ENCODE data around the gene ZNF688. TPM values are rescaled to one million over a fixed set of nuclear protein-coding genes. Genes with fewer than 3 reads are reported as not detected.

Gene ZNF688
- total and polyA plus RNA-seq, 9 of the 15 experiments (the other 6 are each of a cell fraction or from before 2014, with no cell fraction given), result 0.48 to 12.9 (median 4.5) TPM

DNA sequence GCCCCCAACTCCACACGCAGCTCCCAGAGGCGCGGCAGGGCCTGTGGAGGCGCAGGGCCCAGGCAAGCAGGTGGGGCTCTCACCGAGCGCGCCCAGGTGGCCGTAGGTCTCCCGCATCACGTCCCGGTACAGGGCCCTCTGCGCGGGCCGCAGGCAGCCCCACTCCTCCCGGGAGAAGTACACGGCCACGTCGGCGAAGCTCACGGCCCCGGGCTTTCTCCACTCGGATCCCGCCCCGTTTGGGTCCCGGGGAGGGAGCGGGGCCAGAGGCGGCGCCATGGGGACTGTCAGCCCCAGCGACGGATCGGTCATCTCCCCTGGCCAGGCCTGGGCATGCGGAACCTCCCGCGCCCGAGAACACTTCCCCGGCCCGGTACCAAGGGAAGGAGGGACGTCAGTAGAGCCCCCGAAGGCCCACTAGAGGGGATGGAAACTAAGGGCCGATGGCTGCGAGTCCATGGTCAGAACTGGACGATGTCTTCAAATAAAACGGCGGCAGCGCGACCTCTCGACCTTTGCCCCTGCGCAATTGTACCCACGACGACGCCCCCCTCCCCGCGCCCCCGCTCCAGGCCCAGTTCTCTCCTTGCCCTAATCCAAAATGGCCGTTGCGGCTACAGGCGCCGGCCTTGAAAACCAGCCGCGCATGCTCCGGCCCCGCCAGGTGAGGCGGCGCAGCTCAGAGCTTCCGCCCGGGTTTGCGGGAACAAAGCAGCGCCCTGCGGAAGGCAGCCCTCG is 37.0 kb downstream of the ZNF688 start, which contains the start of gene ZNF747 (continued):
- TF ChIP-seq, protein P1, sequence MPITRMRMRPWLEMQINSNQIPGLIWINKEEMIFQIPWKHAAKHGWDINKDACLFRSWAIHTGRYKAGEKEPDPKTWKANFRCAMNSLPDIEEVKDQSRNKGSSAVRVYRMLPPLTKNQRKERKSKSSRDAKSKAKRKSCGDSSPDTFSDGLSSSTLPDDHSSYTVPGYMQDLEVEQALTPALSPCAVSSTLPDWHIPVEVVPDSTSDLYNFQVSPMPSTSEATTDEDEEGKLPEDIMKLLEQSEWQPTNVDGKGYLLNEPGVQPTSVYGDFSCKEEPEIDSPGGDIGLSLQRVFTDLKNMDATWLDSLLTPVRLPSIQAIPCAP (CRISPR knock-in tag; IDR thresholded peaks at IDR 0.05; ENCODE audit: borderline replicate concordance), result no peak
- TF ChIP-seq MAX (CRISPR knock-in tag; IDR thresholded peaks at IDR 0.05), result peak; percentile 73
- TF ChIP-seq CGGBP1 (CRISPR knock-in tag; IDR thresholded peaks at IDR 0.05), result no peak
- TF ChIP-seq EGR1 (conservative IDR thresholded peaks at IDR 0.05), result peak; percentile 89
- no peak for TF ChIP-seq ZNF764 (CRISPR knock-in tag; IDR thresholded peaks at IDR 0.05; ENCODE audit: low read depth)
- no peak for TF ChIP-seq PHB2 (IDR thresholded peaks at IDR 0.05; ENCODE audit: low read depth)
- peak; percentile 86 for TF ChIP-seq NR2C2 (CRISPR knock-in tag; IDR thresholded peaks at IDR 0.05)
- peak; percentile 99 for TF ChIP-seq NR2C2 (tag; IDR thresholded peaks at IDR 0.05)
- TF ChIP-seq VEZF1 (CRISPR knock-in tag; IDR thresholded peaks at IDR 0.05), result peak; percentile 91
- TF ChIP-seq, protein P2, sequence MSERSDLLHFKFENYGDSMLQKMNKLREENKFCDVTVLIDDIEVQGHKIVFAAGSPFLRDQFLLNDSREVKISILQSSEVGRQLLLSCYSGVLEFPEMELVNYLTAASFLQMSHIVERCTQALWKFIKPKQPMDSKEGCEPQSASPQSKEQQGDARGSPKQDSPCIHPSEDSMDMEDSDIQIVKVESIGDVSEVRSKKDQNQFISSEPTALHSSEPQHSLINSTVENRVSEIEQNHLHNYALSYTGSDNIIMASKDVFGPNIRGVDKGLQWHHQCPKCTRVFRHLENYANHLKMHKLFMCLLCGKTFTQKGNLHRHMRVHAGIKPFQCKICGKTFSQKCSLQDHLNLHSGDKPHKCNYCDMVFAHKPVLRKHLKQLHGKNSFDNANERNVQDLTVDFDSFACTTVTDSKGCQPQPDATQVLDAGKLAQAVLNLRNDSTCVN (CRISPR knock-in tag; IDR thresholded peaks at IDR 0.05), result no peak
- TF ChIP-seq, protein P3, sequence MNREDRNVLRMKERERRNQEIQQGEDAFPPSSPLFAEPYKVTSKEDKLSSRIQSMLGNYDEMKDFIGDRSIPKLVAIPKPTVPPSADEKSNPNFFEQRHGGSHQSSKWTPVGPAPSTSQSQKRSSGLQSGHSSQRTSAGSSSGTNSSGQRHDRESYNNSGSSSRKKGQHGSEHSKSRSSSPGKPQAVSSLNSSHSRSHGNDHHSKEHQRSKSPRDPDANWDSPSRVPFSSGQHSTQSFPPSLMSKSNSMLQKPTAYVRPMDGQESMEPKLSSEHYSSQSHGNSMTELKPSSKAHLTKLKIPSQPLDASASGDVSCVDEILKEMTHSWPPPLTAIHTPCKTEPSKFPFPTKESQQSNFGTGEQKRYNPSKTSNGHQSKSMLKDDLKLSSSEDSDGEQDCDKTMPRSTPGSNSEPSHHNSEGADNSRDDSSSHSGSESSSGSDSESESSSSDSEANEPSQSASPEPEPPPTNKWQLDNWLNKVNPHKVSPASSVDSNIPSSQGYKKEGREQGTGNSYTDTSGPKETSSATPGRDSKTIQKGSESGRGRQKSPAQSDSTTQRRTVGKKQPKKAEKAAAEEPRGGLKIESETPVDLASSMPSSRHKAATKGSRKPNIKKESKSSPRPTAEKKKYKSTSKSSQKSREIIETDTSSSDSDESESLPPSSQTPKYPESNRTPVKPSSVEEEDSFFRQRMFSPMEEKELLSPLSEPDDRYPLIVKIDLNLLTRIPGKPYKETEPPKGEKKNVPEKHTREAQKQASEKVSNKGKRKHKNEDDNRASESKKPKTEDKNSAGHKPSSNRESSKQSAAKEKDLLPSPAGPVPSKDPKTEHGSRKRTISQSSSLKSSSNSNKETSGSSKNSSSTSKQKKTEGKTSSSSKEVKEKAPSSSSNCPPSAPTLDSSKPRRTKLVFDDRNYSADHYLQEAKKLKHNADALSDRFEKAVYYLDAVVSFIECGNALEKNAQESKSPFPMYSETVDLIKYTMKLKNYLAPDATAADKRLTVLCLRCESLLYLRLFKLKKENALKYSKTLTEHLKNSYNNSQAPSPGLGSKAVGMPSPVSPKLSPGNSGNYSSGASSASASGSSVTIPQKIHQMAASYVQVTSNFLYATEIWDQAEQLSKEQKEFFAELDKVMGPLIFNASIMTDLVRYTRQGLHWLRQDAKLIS (CRISPR knock-in tag; IDR thresholded peaks at IDR 0.05), result no peak
- TF ChIP-seq SIRT6 (IDR thresholded peaks at IDR 0.05; ENCODE audit: low read depth, low read length), result no peak
- no peak for TF ChIP-seq MBD1 (CRISPR knock-in tag; IDR thresholded peaks at IDR 0.05)
- TF ChIP-seq, protein P4, sequence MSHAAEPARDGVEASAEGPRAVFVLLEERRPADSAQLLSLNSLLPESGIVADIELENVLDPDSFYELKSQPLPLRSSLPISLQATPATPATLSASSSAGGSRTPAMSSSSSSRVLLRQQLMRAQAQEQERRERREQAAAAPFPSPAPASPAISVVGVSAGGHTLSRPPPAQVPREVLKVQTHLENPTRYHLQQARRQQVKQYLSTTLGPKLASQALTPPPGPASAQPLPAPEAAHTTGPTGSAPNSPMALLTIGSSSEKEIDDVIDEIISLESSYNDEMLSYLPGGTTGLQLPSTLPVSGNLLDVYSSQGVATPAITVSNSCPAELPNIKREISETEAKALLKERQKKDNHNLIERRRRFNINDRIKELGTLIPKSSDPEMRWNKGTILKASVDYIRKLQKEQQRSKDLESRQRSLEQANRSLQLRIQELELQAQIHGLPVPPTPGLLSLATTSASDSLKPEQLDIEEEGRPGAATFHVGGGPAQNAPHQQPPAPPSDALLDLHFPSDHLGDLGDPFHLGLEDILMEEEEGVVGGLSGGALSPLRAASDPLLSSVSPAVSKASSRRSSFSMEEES (CRISPR knock-in tag; IDR thresholded peaks at IDR 0.05), result no peak
- no peak for TF ChIP-seq ARID2 (IDR thresholded peaks at IDR 0.05)
